HEK293 (cell line): ENCODE data around the gene MASP1.

Source experiments
- CTCF ChIP-seq: fragments of 450-650 bp; formaldehyde crosslinking; IDR thresholded peaks from 2 replicates; pipeline ENCODE4 v1.5.1; 2016; ENCODE audit warnings: missing biosample characterization, missing genetic modification characterization
- YY1 ChIP-seq: fragments of 450-650 bp; formaldehyde crosslinking; IDR thresholded peaks from 2 replicates; pipeline ENCODE4 v1.5.1; 2018; ENCODE audit warnings: missing biosample characterization, missing genetic modification characterization
- ZNF214 ChIP-seq: fragments of 450-650 bp; formaldehyde crosslinking; IDR thresholded peaks from 2 replicates; pipeline ENCODE4 v1.5.1; 2017; ENCODE audit warnings: missing biosample characterization, mild to moderate bottlenecking, missing genetic modification characterization, borderline replicate concordance
- ZNF624 ChIP-seq: fragments of 450-650 bp; formaldehyde crosslinking; IDR thresholded peaks from 2 replicates; pipeline ENCODE4 v1.5.1; 2017; ENCODE audit warnings: missing biosample characterization, missing genetic modification characterization
- ZNF830 ChIP-seq: fragments of 450-650 bp; IDR thresholded peaks from 2 replicates; pipeline ENCODE4 v1.5.0; 2018; ENCODE audit warnings: missing biosample characterization, missing genetic modification characterization, low read depth, mild to moderate bottlenecking, moderate library complexity

GRCh38 chr3:187299611-187300010, 8.1 kb upstream of the MASP1 start:
- no peak for TF ChIP-seq YY1 (tag by site-specific recombination)
- no peak for TF ChIP-seq ZNF830 (tag by site-specific recombination)
- no peak for TF ChIP-seq ZNF214 (tag by site-specific recombination)
- TF ChIP-seq CTCF, result no peak
- TF ChIP-seq ZNF624 (tag by site-specific recombination), result no peak
